Measurements from ENCODE around the gene FOXA2. TPM values are rescaled to one million over a fixed set of nuclear protein-coding genes. Genes with fewer than 3 reads are reported as not detected.

The FOXA2 gene
- total RNA-seq, 1 experiment from 2014 or later = 28.0 TPM

DNA sequence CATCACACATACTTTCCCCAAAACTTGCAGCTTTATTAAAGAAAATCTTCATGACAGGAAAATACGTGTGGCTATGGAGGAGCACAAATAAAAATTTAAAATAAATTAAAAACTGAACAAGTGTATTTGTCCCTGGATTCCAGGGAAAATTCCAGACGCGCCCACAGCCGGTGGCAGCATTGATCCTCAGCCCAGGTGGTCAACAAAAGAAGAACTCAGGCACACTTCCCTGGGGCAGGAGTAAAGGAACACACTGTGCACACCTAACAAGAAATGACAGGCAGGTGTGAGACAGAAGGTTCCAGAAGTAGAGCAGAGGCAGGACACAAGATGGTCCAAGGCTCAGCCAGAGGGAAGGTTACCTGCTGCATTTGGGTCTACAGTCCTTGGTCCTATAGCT, 36.3 kb downstream of the FOXA2 start:
- in situ Hi-C loops (cut with HindIII; ENCODE audit: low pct_unique_long_range_greater_than_20kb, low sequenced_read_pairs) = no loop called here
- H3K27me3 ChIP-seq (ENCODE audit: control insufficient read depth, insufficient read depth, low read length) = no peaks in the 10 kb centered on the region
- no peaks in the 10 kb centered on the region for H3K36me3 ChIP-seq (ENCODE audit: control insufficient read depth, insufficient read depth, low read length)
- BruUV-seq (replicated peaks) = no TSS peak
- no peak for DNase-seq (ENCODE audit: low read depth, low spot score)
- intact Hi-C loops (cut with micrococcal nuclease; ENCODE audit: unreplicated experiment) = no loop called here
- no peak for ATAC-seq
- TF ChIP-seq REST (IDR thresholded peaks at IDR 0.05; ENCODE audit: insufficient read depth in 1 of 2, low read depth in 2 of 2, low read length in 1 of 2) = no peak
- no peak for TF ChIP-seq CTCF (IDR thresholded peaks at IDR 0.05)
- H3K4me3 ChIP-seq (ENCODE audit: low read depth in 2 of 2, low read length in 2 of 2) = no peak overlapping the region
- H3K9me3 ChIP-seq (ENCODE audit: control insufficient read depth, insufficient read depth, low read depth, low read length) = no peaks in the 10 kb centered on the region
- POLR2A ChIA-PET = no interaction called here
- CTCF ChIA-PET = no interaction called here
- no peaks in the 10 kb centered on the region for H3K4me1 ChIP-seq (ENCODE audit: control insufficient read depth, insufficient read depth, low read length)
- H3K27ac ChIP-seq (ENCODE audit: low read length) = no peak overlapping the region

DNA sequence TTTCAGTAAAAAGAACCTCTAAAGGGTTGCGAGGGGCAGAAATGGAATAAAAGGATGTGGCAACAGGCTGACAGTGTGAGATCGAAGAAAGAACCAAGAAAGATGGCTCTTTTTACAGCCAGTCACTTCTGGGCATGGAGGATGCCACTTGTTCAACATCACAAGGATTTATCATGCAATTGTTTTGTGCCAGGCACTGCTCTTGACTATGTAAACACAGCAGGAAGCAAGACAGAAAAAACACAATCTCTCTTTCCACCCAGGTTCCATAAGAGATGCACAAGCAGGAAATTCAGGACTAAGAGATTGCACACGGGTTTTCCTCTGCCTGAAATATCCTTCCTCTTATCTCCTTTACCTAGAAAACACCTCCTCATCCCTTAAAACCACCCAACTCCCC, 38.0 kb downstream of the FOXA2 start:
- CTCF ChIA-PET = no interaction called here

More for the DNA sequence above, 38.0 kb downstream of the FOXA2 start:
- Histone ChIP-seq H3K36me3 (ENCODE audit: control insufficient read depth, insufficient read depth, low read length) (no peaks in the 10 kb centered on the region), H3K4me3 (ENCODE audit: low read depth in 2 of 2, low read length in 2 of 2) (no peak overlapping the region), H3K9me3 (ENCODE audit: control insufficient read depth, insufficient read depth, low read depth, low read length) (no peaks in the 10 kb centered on the region), H3K4me1 (ENCODE audit: control insufficient read depth, insufficient read depth, low read length) (no peaks in the 10 kb centered on the region), H3K27ac (ENCODE audit: low read length) (no peak overlapping the region), H3K27me3 (ENCODE audit: control insufficient read depth, insufficient read depth, low read length) (no peaks in the 10 kb centered on the region)
- no TSS peak for BruUV-seq (replicated peaks)
- POLR2A ChIA-PET = no interaction called here
- TF ChIP-seq REST (IDR thresholded peaks at IDR 0.05; ENCODE audit: insufficient read depth in 1 of 2, low read depth in 2 of 2, low read length in 1 of 2) (no peak), TCF7L2 (IDR thresholded peaks at IDR 0.05; ENCODE audit: low read depth, low read length) (no peak), SIN3A (IDR thresholded peaks at IDR 0.05; ENCODE audit: borderline replicate concordance, insufficient read depth, low read depth, low read length) (no peak), POLR2AphosphoS5 (IDR thresholded peaks at IDR 0.05; ENCODE audit: low read depth, low read length) (no peak)
- ATAC-seq (no peak), DNase-seq (ENCODE audit: low read depth, low spot score) (no peak)
- in situ Hi-C loops (cut with HindIII; ENCODE audit: low pct_unique_long_range_greater_than_20kb, low sequenced_read_pairs) = no loop called here
- intact Hi-C loops (cut with micrococcal nuclease; ENCODE audit: unreplicated experiment) = no loop called here

All from Panc1 (cell line).